ELF-1 (cell line): ENCODE measurements around the gene TPBGL.
A peak's percentile ranks its signal among the peaks of the same experiment; 100 is the strongest.

Experiments
- DNase-seq: peaks from one replicate; pipeline ENCODE4 v3.0.0-alpha.2; 2016; ENCODE audit warnings: low read depth, low spot score

The TPBGL gene, protein sequence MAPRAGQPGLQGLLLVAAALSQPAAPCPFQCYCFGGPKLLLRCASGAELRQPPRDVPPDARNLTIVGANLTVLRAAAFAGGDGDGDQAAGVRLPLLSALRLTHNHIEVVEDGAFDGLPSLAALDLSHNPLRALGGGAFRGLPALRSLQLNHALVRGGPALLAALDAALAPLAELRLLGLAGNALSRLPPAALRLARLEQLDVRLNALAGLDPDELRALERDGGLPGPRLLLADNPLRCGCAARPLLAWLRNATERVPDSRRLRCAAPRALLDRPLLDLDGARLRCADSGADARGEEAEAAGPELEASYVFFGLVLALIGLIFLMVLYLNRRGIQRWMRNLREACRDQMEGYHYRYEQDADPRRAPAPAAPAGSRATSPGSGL

DNA sequence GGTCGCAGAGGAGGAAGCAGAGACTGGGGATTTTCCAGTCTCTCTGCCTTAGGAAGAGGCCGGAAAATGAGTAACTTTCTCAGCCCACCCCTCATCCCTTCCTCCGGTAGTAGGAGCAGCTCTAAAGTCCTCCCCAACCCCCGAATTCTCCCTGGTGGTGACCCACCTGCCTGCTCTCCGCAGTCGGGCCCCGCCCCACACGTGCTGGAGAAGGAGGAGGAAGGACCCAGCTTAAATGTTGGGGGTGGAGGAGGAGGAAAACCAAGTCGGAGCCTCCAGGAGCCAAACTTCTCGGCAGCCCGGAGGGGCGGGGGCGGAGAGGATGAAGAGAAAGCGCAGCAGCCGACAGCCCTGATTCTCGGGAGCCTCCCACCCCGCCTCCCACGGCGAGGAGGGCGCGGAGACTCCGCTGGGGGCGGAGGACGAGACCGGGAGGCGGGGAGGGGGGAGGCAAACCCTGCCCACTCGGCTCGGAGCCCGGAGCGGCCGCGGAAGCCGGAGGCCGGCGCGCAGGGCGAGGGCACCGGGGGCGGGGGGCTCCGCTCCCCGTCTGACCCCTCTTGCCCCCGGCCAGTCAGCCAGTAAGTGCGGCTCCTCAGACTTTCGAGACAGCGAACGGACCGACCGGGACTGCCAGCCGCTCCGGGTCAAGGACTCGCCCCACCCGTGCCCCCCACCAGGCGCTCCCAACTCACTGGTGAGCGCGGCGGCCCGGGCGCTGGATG lies at the start of gene TPBGL:
TSS of gene TPBGL (plus strand) at position 464 of the 725 bp plus-strand sequence. CDS start 276 bp downstream, outside the sequence.
- DNase-seq = peak; percentile 46

DNA sequence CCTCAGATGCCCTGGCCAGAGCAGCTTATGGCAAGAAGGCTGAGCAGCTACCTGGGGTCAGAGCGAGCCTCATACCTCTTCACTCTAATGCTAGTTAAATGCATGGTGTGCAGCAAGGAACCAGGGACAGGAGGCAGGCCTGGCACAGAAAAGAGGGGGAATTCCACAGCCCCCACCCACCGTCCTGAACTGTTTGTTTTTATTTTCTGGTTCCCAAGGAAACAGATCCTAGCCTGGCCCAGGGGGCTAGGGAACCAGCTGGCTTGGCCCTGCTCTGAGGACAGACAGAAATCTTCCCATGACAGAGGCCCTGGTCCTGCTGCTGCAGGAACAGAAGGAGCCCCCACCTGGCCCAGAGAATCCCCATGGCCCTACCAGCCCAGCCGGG lies 49.2 kb upstream of the TPBGL start:
- peak; percentile 91 for DNase-seq

GRCh38 chr11:75193271-75193670 lies 47.3 kb upstream of the TPBGL start:
- no peak for DNase-seq

GRCh38 chr11:75193711-75194110 lies 46.9 kb upstream of the TPBGL start:
- DNase-seq = no peak

- no peak for DNase-seq
Observed at GRCh38 chr11:75194147-75194546, 46.4 kb upstream of the TPBGL start.

GRCh38 chr11:75195167-75195962 lies 45.2 kb upstream of the TPBGL start:
- no peak for DNase-seq

DNA sequence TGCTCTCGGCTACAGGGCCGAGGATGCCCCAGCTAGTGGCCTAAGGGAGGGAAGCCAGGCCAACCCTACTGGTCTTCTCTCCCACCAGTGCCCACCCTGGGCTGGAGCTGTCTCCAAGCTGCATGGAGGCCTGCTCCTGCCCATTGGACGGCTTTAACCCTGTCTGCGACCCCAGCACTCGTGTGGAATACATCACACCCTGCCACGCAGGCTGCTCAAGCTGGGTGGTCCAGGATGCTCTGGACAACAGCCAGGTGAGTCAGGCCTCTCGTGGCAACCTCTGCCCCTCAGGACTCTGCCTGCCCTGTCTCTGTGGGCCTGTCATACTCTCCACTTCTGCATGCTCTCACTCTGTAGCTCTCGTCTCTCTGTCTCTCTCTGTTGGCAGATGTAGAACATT lies 44.1 kb upstream of the TPBGL start:
- no peak for DNase-seq

- no peak for DNase-seq
Observed at GRCh38 chr11:75197512-75198277, 42.9 kb upstream of the TPBGL start.

- no peak for DNase-seq
Observed at GRCh38 chr11:75198278-75198973, 42.1 kb upstream of the TPBGL start.

- DNase-seq = no peak
Observed at GRCh38 chr11:75199412-75199955, 41.1 kb upstream of the TPBGL start.

DNA sequence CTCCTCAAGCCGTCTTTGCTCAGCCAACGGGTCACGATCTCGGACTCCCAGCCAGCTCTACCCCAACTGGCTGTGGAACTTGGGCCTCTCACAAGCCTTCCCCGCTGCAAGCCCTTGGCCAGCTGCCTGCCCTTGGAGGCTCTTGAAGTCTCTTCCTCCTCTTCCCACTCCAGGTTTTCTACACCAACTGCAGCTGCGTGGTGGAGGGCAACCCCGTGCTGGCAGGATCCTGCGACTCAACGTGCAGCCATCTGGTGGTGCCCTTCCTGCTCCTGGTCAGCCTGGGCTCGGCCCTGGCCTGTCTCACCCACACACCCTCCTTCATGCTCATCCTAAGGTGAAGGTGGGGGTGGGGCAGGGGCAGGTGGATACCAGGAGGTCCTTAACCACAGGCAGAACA lies 40.5 kb upstream of the TPBGL start:
- DNase-seq = no peak

DNA sequence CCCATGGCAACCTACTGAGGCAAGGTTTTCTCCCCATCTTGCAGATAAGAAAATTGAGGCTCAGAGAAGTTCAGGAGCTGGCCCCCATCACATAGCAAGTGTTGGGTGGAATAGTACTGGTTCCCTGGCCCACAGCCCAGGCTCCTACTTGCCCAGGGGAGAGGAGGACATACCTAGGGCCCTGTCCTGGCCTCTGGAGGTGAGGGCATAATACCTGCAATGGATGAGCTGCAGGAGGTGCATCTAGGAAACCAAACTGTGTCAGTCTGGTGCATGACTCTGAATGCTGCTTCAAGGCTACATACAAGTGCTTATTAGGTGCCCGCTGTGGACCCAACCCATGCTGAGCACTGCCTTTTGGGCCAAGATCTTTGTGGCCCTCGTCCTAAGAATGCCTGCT lies 40.0 kb upstream of the TPBGL start:
- no peak for DNase-seq

GRCh38 chr11:75201771-75202170 lies 38.8 kb upstream of the TPBGL start:
- DNase-seq = peak; percentile 75

- DNase-seq = no peak
Observed at GRCh38 chr11:75202195-75202594, 38.4 kb upstream of the TPBGL start.

- DNase-seq = no peak
Observed at GRCh38 chr11:75203138-75203537, 37.4 kb upstream of the TPBGL start.

DNA sequence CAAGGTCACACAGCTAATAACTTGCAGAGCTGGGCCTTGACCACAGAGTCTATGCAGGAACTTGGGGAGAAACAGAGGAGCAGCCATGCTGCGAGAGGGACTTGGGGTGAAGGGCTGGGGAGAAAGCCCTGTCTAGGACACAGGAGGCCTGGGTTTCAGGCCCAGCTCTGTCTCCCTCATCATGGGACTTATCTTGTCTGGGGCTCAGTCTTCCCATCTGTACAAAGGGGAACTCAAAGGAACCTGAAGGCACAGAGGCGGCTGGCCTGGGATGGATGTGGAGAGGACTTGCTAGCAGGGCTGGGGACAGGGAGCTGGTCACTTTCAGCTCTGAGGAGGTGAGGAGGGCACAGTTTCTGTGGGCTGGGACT lies 36.9 kb upstream of the TPBGL start:
- no peak for DNase-seq

DNA sequence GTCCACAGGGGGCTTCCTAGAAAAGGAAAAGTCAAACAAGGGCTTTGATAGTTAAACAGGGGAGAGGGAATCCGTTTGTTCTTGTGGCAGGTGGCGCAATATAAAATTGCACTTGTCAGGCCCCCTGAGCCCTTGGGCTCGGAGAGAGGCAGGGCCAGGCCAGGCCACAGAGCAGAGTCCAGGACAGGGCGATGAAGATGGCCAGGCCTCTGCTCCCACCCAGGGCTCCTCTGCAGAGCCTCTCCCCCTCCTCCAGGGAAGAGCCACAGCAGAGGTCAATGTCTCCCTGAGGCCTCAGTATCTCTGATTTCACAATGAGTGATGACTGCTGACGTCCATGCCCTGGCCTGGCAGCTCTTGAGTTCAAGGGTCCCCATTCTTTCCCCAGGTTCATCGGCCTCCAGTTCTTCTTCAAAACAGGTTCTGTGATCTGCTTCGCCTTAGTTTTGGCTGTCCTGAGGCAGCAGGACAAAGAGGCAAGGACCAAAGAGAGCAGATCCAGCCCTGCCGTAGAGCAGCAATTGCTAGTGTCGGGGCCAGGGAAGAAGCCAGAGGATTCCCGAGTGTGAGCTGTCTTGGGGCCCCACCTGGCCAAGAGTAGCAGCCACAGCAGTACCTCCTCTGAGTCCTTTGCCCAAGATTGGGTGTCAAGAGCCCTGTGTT lies 36.4 kb upstream of the TPBGL start:
- DNase-seq = no peak

DNA sequence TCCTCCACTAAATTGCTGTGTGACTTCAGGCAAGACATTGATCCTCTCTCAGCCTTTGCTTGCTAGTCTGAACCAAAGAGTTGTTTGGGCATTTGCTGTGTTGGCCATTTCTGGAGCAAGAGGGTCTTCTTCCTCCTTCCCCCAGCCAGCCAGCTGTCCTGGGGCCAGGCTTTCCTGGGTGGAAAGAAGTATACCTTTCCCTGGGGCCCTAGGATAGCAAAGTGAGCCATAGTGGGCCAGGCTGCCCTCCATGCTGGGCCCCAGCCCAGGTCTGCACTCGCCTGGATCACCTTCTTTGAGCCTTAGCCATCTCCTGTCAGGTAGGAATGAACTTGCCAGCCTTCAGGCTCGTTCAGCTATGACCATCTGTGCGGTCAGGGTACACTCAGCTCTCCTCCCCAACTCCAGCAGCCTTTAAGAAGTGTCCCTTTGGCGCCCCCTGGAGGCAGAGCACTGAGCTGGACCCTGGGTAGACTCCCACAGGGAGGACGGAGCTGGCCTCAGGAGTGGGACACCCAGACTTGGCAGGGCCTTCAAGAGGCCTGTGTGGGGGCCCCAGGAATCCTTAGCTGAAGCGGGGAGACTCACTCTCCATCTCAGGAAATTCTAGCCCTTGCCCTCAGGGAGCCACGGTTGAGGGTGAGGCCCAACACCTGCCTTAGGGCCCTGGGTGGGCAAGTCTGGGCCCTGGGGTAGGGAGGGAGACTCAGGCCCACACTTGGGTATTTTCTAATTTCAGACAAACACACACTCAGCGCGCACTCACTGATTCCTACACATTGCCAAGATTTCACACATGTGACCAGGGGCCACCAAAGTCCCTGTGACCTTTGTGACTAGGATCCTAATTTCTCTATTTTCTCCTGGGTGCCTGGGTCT lies 35.6 kb upstream of the TPBGL start:
- peak; percentile 94 for DNase-seq

DNA sequence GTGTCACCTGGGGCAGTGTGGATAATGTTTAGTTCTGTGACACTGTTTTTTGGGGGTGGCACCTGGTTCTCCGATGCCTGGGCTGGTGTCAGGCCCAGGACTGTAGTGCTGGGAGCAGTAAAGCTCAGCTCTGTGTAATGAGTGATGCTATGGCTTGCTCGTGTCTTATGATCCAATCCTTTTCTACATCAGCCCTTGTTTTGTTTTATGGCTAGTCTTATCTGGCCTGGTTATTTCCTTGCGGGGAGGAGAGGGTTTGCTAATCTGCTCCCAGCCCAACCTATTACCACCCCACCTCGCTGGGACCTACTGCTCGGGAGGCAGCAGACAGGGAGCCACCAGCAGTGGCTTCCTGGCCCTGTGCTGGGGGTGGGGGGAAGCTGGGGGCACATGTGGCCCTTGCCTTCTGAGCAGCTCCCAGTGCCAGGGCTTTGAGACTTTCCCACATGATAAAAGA lies 35.0 kb upstream of the TPBGL start:
- DNase-seq = no peak
